Midbrain (tissue), 1 donor: ENCODE measurements around the gene APLP1.
"Not testable (repeated sequence)": the region's sequence is repeated elsewhere in the genome, so short reads cannot be mapped to it uniquely, and the experiment has no call there.

Experiments
- DNase-seq: peaks from one replicate; lab custom pipeline; 2025; lab: John Stamatoyannopoulos, UW

The APLP1 gene

DNA sequence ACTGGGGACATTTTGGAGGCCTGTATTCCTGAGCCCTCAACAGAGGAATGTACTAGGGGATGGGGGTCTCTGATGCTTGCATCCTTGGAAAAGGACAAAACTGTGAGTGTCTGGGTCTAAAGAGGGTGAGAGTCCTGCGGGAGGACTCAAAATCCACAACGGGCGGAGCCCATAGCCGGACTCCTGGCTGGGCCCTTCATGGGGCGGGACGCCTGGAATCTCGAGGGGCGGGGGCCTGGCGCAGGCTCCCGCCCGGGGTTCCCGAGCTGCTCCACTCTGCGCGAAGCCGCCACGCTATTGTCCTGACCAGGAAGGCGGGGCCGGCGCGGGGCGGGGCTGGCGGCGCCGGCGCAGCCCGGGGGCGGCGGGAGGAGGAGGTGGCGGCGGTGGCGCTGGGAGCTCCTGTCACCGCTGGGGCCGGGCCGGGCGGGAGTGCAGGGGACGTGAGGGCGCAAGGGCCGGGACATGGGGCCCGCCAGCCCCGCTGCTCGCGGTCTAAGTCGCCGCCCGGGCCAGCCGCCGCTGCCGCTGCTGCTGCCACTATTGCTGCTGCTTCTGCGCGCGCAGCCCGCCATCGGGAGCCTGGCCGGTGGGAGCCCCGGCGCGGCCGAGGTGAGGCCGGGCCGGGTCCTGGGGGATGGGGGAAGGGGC, at the start of gene APLP1:
Gene APLP1 (plus strand): TSS at position 403 of the 651 bp plus-strand sequence. CDS start 63 bp downstream, at position 466.
- DNase-seq = peak; percentile 89

DNA sequence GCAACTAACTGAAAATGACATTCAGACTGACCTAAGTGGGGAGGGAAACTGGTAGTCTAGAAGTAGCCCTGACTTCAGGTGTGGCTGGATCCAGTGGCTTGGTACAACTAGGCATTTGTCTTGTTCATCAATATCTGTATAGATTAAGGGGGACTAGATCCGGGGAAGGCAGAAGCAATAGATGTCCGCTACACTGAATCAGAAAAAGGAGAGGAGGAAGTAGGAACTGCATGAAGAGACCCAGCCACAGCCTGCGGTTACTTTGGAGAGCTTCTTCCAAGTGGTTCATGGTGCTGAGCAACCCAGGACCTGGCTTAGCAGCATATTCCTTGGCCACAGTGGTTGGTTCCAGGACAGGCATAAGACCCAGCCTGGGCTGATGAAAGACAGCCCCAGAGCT, 45.8 kb upstream of the APLP1 start:
- DNase-seq = no peak

DNA sequence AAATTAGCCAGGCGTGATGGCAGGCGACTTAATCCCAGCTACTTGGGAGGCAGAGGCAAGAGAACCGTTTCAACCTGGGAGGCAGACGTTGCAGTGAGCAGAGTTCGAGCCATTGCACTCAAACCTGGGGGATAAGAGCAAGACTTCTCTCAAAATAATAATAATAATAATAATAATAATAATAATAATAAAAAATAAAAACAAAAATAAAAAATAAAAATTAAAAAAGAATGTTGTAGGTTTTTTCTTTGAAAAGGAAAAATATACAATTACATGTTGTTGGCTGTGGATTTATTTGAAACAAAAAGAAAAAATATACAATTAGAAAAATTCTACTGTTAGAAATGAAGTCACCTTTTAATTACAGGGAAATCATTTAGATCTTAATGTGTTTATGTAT, 44.2 kb upstream of the APLP1 start:
- no peak for DNase-seq

DNA sequence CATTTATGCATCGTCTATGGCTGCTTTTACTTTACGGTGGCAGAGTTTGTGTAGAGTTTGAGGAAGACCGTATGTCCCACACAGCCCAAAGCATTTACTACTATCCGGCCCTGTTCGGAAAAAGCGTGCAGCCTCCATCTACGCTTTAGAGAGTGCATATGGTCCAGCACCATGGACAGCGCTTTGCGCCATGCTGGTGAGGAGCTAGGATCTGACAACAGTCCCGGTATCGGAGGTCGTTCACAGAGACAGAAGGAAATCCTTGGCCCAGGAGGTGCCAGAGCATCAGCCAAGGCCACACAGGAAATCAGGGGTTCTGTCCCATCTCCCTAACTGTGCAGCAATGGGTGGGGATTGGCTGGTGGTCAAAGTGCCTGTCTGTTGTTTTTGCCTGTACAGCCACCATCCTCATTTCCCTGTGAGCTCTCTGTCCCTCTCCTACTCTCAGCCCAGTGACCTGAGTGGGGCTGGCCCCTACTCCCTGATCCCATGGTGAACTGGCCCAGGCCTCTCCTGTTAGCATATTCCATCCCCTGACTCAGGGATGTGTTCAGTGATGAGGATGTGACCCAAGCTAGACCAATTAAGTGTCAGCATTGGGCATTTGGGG, 39.6 kb upstream of the APLP1 start:
- peak; percentile 60 for DNase-seq

DNA sequence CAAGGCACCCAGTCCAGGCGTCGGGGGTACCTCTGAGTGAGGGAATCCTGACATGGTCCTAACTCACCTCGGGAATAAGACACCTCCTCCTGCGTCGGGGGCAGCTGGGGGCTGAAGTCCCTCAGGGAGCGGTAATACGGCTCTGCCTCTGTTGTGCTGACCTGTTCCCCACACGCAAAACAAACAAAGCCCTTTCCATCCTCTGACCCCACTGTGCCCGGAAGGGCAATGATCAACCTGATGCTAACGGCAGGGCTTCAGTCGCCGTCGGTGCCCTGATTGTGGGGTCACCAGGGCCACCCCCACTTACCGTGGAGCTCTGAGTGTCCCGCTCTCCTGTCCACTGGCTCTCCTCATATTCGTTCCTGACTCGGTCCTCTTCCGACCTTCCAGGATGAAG, 37.4 kb upstream of the APLP1 start:
- DNase-seq = no peak

DNA sequence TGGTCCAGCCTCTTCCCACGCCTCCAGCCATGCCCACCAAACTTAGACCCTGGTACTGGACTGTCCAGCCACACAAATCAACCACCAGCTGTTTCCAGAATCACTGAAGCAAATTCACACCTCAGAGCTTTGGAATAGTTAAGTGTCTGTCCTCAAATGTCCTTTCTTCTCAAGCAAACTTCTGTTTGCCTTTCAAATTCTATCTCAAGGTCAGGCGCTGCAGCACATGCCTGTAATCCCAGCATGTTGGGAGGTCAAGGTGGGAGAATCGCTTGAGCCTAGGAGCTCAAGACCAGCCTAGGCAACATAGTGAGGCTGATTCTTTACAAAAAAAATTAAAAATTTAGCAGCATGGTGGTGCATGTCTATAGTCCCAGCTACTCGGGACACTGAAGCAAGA, 36.3 kb upstream of the APLP1 start:
- DNase-seq = no peak

DNA sequence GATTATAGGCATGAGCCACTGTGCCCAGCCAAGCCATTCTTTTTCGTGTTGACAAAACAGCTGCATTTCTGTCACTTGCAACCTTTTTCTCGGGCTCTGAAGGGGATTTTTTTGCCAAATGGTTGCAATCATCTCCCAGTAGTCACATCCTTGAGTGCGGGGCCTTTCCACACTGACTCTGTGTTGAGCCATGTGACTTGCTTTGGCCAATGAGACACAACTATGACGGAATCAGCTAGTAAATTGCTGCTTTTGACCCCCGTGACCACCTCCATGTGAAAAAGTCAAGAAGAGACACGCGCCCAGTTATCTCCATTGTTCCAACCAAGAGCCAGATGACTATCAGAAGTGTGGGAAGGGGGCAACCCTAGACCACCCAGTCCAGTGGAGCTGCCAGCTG, 34.4 kb upstream of the APLP1 start:
- DNase-seq = no peak

DNA sequence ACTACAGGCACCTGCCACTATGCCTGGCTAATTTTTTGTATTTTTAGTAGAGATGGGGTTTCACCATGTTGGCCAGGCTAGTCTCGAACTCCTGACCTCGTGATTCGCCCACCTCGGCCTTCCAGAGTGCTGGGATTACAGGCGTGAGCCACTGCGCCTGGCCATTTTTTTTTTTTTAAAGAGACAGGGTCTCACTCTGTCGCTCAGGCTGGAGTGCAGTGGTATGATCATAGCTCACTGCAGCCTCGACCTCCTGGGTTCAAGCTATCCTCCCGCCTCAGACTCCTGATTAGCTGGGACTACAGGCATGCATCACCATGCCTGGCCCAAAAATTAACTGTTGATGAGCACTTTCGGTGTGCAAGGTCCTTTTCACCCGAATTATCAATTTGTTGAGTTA, 32.3 kb upstream of the APLP1 start:
- not testable (repeated sequence) for DNase-seq

DNA sequence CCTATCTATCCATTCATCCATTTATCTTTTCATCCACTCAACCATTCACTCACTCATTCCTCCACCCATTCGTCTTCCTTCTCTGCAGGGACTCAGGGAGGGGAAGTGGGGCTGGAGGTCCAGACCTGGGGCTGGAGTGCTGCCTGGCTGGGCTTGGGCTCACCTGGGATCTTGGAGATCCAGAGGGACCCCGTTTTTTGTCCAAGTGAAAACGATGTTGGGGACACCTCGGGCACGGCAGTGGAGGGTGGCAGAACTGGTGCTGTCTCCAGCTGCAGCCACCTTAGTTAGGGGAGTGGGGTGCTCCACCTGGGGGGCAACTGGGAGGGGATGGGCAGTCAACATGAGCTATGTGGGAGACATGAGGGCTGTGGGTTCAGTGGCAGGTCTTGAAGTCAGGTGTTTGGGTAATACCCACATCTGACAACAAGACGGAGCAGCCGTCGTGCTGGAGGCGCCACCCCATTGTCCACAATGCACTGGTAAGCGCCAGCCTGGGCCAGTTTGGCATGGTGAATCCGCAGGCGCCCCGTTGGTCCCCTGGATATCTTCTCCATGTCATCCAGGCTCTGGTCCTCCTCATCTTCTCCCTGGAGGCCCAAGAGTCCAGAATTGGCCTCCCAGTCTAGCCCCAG, 26.3 kb upstream of the APLP1 start:
- DNase-seq = no peak

DNA sequence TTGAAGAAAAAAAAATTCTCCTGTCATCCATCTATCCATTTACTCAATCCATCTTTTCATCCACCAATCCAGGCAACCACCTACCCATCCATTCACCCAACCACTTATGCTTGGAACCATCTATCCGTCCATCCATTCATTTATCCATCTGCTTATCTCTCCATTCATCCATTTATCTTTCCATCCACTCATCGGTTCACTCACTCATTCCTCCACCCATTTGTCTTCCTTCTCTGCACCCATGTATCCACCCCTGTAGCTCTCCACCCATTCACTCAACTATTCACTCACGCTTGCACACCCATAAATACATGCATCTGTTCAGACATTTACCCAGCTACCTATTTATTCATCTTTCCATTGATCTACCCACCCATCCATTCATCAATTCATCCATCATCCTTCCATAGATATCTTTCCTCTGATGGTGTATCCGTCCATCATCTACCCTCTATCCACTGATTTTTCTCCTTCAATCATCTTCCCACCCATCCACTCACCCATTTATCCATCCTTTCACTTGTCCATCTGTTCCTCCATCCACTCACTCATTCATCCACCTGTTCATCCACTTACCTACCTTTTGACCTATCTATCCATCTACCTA, 25.6 kb upstream of the APLP1 start:
- DNase-seq = no peak

DNA sequence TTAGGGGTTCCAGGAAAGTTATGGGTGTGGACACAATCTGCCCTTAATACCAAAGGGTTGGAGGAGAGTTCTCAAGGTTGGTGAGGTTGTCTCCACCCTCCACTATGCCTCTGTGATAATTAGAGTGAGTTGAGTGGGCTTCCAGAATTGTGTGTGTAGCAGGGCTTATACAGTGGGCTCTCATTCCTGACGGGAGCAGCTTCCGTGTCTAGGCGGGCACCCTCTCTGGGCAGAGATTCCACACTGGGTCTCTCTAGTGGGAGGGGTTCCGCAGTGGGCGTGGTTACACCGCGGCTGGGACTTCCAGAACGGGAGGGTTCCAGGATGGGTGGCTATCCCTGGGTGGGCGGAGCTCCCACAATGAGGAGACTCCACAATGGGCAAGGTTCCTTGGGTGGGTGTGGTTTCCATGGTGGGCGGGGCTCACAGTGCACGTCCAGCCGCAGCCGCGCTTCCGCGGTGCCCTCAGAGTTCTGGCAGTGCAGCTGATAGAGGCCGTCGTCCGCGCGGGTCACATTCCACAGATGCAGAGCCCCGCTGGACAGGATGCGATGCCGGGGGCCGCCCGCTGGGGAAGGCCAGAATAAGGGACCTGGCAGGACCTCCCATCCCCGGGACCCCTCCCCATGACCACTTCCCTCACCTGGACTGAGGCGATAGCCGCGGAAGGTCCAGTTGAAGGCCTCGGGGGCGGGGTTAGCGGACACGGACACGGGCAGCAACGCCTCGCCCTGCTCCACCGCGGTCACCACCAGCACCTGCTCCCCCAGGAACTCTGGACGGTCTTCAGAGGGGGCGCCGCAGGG, 24.5 kb upstream of the APLP1 start:
- DNase-seq = no peak

DNA sequence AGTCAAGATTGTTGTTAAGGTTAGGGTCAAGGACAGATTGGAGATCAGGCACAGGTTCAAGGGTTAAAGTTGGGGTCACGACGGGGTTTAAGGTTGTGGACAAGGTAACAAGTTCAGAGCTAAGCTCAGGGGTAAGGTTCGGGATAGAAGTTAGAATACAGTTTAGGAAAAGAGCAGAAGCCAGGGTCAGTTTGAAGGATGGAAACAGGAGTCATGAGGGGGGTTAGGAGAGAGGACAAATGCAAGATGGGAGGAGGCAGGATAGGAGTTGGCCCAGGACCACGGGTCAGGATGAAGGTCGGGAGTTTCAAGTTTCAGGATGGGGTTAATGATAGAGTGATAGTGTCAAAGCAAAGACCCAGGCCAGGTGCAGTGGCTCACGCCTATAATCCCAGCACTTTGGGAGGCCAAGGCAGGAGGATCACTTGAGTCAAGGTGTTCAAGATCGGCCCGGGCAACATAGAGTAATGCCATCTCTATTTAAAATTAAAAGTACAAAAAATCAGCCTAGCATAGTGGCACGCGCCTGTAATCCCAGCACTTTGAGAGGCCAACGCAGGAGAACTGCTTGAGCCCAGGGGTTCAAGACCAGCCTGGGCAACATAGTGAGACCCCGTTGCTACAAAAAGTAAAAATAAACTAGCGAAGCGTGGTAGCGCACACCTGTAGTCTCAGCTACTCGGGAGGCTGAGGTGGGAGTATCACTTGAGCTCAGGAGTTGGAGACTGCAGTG, 23.7 kb upstream of the APLP1 start:
- no peak for DNase-seq

DNA sequence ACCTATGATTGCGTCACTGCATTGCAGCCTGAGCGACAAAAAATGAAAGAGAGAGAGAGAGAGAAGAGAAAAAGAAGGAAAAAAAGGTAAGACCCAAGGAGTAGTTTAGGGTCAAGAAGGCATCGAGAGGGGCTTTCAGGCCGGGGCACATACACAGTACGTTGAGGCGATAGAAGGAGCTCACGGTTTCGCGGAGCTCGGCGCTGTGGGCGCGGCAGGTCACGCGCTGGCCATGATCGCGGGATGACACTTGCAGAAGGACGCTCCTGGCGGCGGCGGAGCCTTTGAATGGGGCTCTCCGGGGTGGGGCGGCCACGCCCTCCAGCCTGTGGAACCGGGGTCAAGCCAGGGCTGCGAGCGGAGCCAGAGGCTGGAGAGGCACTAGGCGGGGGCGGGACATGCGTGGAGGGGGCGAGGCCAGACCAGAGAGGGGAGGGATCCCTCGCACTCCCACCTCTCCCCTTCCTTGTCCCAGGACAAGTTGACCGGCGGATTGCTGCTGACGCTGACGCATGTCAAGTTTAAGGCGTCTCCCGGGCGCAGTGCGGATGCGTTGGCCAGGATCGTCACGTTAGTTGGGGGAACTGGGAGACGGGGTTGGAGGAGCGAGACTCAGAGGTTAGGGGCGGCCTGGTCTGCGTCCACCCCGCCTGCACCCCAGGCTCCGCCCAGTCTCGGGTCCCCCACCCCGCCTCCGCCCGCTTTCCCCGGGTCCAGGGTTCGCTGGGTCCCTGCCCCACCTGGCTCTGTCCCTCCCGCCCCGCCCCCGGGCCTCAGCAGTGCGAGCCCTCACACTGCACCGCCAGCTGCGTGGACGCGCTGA, 22.9 kb upstream of the APLP1 start:
- no peak for DNase-seq

DNA sequence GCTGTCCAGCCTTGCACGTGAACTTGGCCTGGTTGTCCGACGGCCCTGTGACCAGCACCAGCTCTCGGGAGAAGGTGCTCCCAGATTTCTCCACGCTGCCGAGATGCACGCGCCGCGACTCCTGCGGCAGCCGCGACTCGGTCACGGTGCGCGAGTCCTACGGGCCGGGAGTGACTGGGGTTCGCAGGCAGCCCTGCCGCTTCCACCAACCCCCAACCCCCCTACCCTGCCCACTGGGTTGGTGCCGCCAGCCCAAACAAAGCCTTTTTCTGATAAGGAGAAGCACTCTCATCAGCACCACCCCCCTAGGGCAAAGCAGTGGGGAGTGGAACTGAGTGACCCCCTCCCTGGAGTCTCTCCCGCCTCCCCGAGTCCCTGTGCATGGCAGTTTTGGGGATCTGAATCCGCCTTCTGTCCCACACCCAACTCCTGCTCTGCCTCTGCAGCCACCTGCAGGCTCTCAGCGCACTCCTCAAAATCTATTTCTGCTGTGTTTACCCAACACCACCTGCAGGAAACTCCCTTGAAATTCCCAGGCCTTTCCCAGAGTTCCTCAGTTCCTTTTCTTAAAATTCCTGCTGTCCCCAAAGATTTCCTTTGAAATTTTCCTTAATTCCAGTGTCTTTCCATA, 22.2 kb upstream of the APLP1 start:
- no peak for DNase-seq

DNA sequence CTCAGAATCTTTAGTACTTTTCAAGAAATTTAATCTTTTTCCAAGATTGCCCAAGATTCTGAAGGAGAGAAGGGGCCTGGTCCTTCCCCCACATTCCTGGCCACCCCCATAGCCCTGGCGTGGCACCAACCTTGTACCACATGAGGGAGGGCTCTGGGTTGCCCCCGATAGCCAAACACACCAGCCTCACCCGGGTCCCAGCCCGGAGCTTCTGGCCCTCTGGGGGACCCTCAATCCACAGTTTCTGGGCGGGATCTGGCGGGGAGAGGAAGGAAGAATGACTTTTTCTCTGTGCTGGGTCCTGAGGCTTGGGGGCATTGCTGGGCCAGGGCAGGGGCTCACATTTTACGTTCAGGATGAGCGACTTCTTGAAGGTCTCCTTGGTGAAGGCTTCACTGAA, 20.5 kb upstream of the APLP1 start:
- DNase-seq = no peak

DNA sequence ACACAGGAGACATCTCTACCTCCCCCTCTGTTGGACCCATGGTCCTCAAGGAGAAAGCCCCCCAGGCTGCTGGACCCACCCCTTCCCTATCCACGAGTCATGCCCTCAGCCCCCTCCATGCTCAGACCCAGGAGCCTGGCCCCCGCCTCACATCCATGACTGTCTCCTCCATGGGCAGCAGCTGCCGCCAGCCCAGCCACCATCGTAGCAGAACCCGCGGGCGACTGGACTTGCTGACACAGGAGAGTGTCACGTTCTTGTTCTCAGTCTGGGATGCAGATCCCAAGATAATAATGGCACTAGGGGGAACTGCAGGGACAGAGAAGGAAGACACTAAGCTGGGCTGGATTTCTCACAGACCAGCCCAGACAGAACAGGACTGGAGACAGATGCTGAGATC, 19.9 kb upstream of the APLP1 start:
- DNase-seq = no peak

DNA sequence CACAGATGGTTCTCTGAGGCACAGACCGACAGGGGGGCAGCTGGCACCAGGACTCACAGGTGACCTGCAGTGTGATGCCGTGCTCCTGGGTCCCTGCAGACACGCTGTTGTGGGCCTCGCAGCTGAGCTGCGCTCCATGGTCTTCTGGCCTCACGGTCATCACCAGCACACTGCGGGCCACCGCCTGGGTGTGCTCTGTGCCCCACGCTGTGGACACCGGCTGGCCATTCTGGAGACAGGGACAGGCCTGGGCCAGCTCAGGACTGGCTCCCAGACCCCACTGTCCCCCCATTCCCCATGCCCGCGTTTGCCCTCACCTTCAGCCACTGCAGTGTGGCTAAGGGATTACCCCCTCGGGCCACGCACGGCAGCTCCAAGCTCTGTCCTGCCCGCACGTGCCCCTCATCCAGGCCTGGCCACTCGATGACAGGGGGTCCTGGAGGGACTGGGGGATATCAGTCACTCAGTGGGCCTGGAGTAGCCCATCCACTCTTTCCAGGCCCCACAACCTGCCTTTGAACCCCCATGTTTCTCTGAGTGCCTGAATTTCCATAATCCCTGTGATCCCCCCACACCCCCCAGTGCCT, 19.4 kb upstream of the APLP1 start:
- no peak for DNase-seq

DNA sequence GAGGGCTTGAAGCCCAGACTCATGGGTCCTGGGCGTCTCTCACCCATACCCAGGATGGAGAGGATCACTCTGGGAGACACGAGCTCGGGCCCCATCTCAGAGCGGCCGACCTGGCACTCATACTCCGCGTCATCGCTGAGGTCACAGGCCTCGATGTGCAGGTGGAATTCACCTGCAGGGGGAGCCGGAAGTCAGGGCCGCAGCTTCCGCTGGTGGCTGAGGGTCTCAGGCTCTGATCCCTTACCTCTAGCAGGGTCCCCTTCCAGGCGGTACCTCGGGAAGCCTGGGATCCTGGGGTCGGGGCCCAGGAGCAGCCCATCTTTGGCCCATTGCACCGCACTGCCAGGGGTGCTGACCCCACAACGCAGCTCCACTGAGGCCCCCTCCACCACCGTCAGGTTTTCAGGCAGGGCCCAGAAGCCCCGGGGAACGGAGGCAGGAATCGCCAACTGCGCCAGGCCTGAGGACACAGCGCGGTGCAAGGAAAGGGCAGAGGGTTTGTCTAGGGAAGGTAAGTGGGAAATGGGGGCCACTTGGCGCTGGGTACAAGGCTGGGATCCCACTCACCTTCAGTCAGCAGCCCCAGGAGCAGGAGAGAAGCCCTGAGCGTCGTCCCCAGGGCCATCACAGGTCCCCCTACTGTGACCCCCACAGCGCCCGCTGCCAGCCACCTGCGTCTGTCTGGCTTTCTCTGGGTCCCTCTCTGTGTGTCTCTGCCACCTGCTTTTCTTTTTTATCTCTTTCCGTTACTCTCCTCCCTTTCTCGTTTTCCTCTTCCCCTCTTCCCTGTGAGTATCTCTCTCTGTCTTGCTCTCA, 17.0 kb upstream of the APLP1 start:
- DNase-seq = no peak
